ENCODE results near the gene DCST2. TPM values are rescaled to one million over a fixed set of nuclear protein-coding genes. Genes with fewer than 3 reads are reported as not detected.

DCST2 gene
- 0.17 and 0.70 TPM in 2 replicates for total RNA-seq

DNA sequence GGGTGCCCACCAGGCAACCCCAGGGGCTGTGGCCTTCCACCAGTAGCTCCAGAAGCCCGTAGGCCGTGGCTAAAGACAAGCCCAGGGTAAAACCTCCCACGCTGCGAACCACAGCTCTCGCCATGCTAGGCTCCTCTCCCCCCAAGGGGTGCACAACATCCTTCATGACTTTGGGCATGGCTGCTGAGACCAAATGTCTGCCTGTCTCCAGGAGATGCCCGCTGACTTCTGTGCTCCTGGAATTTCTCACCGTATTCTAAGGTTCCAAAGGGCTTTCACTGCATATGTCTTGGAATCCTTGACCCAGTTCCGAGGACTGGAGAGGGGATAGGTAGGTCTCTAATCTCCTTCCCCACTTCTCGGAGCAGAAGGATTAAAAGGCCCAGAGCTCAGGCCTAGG lies at the start of gene DCST2, which contains the start of gene DCST1:
DCST2 (minus strand) TSS at position 258 of the 400 bp plus-strand sequence; CDS start at position 178, 80 bp downstream.
DCST1 (plus strand) TSS at position 301 of the 400 bp plus-strand sequence. CDS start 213 bp downstream, outside the sequence.
- no peak for DNase-seq

DNA sequence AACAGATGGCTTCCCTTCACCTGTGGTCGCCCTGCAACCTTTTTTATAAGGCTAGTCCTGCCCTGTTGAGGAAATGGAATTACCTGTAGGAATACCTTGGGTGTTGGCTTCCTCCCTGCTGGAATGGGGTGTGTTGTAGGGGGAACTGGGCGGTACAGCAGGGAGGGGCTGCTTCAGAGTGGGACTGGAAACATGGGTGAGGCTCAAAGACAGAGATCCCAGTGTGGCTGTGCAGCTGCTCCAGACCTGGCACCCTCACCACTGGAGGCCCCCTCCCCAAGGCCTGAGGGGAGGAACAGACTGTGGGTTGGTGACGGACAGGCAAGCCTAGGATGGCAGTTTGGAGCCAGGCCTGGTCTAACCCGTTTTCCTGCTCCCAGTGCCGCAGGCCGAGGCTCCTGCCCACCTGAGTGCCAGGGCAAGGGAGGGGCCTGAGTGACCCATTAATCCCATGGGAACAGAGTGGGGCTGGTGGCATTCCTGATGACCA lies 49.5 kb upstream of the DCST2 start:
- no peak for DNase-seq

GRCh38 chr1:155082301-155083051 lies 48.9 kb upstream of the DCST2 start:
- DNase-seq = no peak

- no peak for DNase-seq
Observed at GRCh38 chr1:155081472-155082300, 48.1 kb upstream of the DCST2 start.

DNA sequence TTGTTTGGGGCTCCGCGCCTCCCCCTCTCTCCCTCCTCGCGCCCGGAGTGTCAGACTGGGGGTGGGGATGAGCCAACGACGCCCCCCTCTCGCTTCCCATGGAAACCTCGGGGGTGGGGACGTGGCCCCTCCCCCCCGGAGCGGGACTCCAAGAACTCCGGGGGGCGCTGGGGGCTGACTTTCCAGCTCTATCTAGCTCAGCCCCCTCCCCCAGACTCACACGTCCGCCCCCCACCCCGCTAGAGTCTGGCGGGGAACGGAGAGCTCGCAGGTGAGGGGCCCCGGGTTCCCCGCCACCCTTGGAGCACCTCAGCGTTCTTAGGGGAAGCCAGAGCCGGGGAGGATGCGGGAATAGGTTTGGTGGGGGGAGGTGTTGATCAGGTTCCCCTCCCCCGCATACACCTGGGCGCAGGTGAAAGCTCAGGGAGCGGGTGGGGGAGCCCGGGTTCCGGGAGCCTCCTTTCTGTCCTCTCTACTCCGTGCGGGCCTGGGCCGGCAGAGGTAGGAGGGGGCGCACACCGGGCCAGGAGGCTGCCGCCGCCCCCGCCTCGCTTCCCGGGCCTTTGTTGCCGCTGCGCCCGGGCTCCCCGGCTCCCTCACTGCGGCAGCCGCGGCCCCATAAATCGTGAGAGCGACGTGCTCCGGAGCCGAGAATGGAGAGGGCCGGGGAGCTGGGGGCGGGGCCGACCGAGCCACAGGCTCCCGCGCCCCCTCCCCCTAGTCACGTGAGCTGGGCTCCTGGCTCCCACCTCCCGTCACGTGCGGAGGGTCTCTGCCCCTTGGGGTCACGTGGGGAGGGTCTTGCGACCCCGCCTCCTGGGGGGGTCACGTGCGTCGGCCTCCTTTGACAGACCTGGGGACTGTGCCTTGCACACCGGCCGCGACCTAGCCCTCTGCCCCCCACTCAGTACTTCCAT lies 47.0 kb upstream of the DCST2 start:
- DNase-seq = no peak

- DNase-seq = no peak
Observed at GRCh38 chr1:155079487-155080311, 46.1 kb upstream of the DCST2 start.

DNA sequence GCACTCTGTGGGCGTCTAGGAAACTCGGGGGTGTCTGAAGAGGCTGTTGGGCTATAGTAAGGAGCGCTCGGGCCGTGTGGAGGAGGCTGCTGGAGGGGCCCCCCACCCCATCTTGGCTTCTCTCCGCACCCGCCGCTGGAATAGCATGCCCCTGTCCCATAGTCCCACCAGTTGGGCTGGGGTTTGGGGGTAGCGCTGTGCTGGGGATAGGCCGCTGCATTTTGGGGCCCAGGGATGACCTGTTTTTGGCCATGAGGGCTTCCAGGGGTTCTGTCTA lies 45.6 kb upstream of the DCST2 start:
- DNase-seq = no peak

DNA sequence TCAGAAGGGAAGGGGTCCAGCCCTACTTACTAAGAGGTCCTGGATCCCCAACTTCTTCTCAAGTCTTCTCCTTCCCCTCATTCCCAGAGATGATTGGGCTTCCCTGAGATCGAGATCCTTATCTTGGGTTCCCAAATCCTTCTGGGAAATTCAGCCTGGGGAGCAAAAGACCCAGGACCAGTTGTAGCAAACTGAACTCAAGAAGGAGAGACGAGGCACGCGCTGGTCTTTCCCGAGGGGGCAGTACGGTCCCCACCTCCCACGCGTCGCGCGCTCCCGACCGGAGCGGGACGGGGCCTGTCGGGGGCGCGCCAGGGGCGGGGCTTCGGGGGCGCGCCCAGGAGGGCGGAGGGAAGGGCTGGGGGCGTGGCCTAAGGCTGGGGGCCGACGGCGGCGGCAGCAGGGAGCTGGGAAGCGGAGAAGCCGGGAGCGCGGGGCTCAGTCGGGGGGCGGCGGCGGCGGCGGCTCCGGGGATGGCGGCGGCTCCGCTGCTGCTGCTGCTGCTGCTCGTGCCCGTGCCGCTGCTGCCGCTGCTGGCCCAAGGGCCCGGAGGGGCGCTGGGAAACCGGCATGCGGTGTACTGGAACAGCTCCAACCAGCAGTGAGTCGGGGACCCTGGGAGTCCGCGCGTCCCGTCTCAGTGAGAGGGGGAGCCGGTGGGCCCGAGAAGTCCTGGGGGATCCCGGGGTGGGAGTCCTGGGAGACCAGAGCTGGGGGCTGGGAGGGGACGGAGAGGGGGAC lies 45.1 kb upstream of the DCST2 start, which contains the start of gene EFNA3:
EFNA3 (plus strand) TSS at position 369 of the 741 bp plus-strand sequence; CDS start at position 474, 105 bp downstream.
- DNase-seq = peak; percentile 71

GRCh38 chr1:155077758-155078445 lies 44.3 kb upstream of the DCST2 start:
- no peak for DNase-seq

DNA sequence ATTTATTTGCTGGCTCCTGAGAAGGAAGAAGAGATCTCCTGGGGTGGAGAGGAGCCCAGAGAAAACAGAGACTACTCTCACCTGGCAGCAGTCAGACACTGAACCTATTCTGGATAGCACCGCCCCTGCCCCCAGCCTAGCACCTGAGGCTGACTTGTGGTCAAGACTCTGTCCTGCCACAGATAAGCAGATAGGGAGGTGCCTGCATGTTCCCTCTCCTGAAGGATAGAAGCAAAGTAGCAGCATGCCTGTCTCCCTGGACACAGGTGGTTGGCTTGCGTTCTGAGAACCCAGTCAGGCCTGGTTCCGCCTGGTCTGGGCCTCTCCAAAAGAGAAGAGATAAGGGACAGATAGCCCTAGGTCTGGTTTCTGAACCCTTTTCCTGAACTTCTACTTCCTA lies 43.8 kb upstream of the DCST2 start:
- no peak for DNase-seq

GRCh38 chr1:155076371-155076770 lies 42.8 kb upstream of the DCST2 start:
- no peak for DNase-seq

DNA sequence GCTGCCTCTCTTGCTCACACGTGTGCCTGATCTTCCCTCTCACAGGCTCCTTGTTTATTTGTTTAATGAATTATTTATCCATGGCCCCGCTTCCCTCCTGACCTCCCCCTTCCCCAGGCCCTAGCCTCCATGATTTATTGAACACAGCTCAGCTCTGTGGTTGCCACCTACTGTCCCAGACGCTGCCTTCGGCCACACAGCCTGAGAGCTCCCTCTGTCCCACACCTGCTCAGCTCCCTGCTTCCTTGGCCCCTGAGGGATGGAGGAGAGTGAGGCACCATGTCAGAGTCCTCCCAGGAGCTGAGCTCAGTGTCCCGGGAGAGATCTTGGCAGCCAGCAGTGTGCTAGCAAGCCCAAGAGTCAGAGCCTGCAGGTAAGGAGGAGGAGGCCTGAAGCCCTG lies 42.0 kb upstream of the DCST2 start:
- no peak for DNase-seq

DNA sequence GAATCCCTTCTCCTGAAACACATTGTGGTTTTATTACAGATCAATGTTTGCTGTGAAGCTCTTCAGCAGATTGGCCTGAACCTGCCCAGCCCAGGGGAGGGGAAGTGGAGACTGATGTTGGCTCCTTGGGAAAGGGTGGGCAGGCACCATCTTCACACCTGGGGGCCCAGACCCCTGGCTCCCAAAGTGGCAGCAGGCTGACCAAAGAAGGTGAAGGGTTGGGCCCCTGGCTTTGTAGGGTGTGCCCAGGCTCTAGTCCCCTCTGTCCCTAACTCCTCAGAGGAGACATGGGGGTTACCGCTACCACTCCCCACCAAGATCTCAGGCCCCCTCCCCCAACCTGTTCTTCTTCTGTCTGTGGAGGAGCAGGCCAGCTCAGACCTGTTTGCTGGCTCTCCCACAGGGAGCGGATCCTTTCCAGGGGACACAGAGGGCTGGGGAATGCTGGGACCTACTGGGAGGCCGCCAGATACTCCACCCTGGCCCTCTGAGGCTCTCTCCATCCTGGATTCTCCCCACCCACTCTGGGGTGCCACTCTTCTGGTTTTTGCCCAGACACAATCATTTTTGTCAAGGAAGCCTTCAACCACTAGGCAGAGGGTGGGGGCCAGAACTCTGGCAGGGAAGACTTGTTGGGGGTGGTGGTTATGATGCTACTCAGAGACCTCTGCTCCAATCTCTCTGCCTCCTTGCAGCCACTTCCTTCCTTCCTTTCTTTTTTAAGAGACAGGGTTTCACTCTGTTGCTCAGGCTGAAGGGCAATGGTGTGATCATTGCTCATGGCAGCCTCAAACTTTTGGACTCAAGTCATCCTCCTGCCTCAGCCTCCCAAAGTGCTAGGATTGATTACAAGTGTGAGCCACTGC lies 40.0 kb upstream of the DCST2 start:
- DNase-seq = no peak

DNA sequence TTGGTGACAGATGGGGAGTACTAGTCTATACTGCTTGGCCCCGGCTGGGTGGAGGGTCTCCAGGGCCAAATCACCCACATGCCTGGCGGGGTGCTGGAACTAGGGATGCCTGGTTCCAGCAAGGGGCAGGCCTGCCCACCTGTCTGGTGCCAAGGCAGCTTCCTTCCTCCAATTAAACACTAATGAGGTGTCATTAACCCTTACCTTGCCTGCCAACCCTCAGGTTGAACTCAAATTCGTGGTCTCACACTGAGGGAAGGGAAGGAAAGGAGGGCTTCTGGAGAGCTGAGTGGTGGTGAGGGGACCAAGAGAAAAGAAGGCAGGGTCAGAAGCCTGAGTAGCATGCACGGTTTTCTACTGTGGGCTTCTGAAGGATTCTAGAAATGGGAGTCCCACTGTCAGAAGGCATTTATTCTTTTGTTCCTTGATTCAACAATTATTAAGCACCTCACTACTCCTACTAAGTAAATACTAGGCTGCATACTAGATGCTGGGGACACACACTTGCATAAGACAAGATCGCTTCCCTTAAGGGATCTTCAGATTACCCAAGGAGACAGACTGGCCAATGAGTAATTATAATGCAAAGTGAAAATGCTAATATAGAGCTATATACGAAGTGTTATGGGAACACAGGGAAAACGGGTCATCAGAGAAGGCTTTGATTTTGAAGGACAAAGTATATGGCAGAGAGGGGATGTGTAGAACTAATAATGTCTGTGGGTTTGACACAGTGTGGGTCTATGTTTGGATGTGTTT lies 39.1 kb upstream of the DCST2 start:
- no peak for DNase-seq

GRCh38 chr1:155071701-155072100 lies 38.1 kb upstream of the DCST2 start:
- no peak for DNase-seq

- peak; percentile 84 for DNase-seq
Observed at GRCh38 chr1:155070721-155071569, 37.4 kb upstream of the DCST2 start.

GRCh38 chr1:155070158-155070621 lies 36.6 kb upstream of the DCST2 start:
- DNase-seq = no peak

Data from dermis blood vessel endothelial cell (primary cell).